GM18909 (cell line): ENCODE results near the gene RUNX1.
"Not testable (repeated sequence)": the region's sequence is repeated elsewhere in the genome, so short reads cannot be mapped to it uniquely, and the experiment has no call there.

Source experiments
- ATAC-seq: cut with Tn5 transposase; IDR thresholded peaks from one replicate; pipeline ENCODE4 v1.9.1; 2021; ENCODE audit warnings: mild to moderate bottlenecking; ENCODE audit not compliant: unreplicated experiment, poor library complexity

The RUNX1 gene

DNA sequence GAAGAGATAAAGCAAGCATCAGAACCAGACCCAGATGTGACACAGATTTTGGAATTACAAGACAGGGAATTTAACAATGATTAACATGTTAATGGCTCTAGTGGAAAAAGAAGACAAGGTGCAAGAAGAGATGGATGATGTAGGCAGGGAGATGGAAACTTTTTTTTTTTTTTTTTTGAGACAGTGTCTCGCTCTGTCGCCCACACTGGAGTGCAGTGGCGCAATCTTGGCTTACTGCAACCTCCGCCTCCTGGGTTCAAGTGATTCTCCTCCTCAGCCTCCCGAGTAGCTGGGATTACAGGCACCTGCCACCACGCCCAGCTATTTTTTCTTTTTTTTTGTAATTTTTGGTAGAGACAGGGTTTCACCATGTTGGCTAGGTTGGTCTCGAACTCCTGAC is 244.5 kb downstream of the RUNX1 start:
- not testable (repeated sequence) for ATAC-seq

DNA sequence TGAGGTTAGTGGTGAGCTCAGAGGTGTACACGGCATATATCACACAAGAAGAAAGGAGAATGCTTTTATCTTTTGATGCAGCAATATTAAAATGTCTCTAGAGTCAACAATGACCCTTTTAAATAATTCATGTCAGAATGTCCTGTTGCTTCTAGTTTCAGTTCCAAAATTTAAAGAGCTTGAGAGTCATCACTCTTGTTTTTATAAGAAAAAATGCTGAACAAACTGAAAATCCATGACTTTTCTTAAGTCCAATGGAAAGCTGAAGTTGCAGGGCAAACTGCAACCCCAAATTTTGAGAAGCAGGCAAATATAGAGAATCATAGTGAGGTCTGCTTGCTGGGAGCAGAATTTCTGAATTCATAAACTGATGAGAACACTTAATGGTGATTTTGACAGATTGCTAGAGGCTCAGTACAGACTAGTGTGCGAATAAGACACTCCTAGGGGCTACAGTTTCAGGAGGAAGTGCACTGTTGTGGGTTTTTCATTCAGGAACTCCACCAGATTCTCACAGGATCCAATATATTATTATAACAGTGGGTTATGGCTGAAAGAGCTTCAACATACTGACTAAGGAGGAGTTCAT is 245.2 kb downstream of the RUNX1 start:
- no peak for ATAC-seq

GRCh38 chr21:34802180-34802899 is 246.8 kb downstream of the RUNX1 start:
- ATAC-seq, result no peak

- ATAC-seq, result no peak
Observed at GRCh38 chr21:34801519-34802132, 247.5 kb downstream of the RUNX1 start.

GRCh38 chr21:34800797-34801518 is 248.1 kb downstream of the RUNX1 start:
- ATAC-seq, result no peak

DNA sequence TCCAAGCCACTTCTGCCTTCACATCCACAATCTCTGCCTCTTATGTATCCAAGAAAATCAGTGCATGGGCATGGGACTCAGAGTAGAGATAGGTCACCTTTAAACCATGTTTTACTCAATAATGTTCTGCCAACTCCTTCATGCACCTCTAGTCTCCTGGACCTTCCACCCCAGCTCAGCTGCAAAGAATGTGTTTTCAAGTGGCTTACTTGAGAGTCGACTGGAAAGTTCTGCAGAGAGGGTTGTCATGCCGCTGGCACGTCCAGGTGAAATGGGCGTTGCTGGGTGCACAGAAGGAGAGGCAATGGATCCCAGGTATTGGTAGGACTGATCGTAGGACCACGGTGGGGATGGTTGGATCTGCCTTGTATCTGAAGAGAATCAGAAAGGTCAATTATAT is 250.0 kb downstream of the RUNX1 start:
- no peak for ATAC-seq

DNA sequence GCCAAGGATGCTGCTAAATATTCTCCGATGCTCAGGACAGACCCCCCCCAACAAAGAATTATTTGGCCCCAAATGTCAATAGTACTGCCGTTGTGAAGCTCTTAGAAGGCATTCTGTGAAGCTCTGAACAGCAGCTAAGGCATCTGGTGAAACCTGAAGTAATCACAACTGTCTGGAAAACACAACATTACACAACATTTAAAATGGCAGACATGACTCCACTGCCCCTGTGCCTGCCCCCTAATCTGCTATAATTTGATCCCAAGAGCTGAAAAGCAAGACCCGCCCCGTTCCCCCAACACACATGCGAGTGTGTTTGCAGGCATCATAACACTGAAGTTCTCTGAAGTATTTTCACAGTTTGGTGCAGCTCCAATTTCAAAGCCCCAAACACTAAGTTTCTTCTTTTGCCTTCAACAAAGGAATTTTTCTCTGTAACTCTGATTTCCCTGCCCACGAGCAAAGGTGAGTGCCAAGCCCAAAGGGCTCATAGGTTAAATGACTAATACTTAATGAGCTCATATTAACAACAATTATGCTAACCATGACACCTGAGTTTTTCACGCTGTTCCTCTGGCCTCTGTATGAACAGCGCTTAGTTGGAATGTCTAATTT is 251.1 kb downstream of the RUNX1 start:
- ATAC-seq, result no peak

DNA sequence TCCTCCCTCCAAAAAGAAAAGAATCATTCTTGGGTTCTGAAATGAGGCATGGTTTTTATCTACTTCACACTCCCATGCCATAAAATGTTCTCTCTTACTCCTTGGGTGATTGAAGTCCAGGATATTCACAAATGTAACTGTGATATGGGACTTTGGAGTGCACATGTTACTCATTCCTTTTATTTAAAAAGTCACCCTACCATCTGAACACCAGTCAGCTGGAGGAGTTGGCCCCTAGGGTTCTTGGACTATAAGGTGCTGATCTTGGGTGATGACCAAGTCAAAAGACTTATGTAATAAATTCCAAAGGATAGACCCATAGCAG is 251.9 kb downstream of the RUNX1 start:
- no peak for ATAC-seq

GRCh38 chr21:34796518-34797200 is 252.4 kb downstream of the RUNX1 start:
- ATAC-seq, result no peak

GRCh38 chr21:34795548-34796180 is 253.4 kb downstream of the RUNX1 start:
- no peak for ATAC-seq

- no peak for ATAC-seq
Observed at GRCh38 chr21:34795175-34795547, 253.9 kb downstream of the RUNX1 start.

- ATAC-seq, result no peak
Observed at GRCh38 chr21:34794686-34795085, 254.4 kb downstream of the RUNX1 start.

DNA sequence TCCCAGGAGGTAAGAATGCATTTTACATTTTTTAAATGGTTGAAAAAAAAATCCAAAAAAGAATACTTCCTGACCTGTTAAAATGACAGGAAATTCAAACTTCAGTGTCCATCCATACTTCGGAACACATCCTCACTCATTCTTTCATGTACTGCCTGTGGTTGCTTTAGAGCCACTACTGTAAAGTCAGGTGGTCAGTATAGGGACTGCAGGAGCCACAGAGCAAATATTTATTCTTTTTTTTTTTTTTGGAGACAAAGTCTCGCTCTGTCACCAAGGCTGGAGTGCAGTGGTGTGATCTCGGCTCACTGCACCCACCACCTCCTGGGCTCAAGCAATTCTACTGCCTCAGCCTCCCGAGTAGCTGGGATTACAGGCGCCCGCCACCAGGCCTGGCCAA is 255.6 kb downstream of the RUNX1 start:
- ATAC-seq, result no peak

DNA sequence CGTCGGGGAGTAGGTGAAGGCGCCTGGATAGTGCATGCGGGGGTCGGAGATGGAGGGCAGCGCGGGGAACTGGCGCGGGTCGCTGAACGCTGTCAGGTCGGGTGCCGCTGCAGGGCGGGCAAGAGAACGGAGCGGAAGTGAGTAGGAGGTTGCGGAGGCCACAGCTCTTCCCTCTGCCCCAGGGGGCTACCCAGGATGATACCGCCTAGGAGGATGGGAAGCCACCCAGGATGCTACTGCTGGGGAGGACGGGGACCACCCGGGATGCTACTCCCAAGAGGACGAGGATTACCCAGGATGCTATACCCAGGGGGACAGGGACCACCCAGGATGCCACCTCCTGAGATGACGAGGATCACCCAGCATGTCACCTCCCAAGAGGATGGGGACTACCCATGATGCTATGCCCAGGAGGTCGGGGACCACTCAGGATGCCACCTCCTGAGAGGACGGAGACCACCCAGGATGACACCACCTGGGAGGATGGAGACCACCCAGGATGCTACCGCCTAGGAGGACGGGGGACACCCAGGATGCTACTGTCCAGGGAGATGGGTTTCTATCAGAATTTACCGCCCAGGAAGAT is 256.5 kb downstream of the RUNX1 start:
- no peak for ATAC-seq

GRCh38 chr21:34791776-34792503 is 257.2 kb downstream of the RUNX1 start:
- ATAC-seq, result no peak

- no peak for ATAC-seq
Observed at GRCh38 chr21:34790834-34791233, 258.3 kb downstream of the RUNX1 start.

- ATAC-seq, result no peak
Observed at GRCh38 chr21:34790341-34790740, 258.8 kb downstream of the RUNX1 start.

GRCh38 chr21:34788879-34789278 is 260.2 kb downstream of the RUNX1 start:
- ATAC-seq, result no peak

DNA sequence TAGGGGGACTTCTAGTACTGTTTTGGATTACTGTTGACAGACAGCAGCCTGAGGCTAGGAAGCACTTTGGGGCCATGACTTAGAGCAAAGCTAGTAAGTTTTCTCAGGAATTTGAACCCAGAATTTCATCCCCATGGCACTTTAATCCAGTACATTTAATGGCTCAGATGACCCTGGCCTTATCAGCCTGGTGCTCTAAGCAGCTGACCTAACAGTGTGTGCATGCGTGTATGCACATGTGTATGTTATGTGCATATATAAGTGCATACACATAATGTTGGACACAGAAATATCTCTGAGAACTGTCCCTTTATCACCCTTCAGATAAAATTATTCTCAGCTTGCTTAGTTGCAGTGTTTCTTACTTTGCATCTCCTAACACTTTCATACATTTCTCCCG is 265.3 kb downstream of the RUNX1 start:
- ATAC-seq, result no peak
